HepG2 (cell line): ENCODE results near the gene EGR1. TPM values are rescaled to one million over a fixed set of nuclear protein-coding genes. Genes with fewer than 3 reads are reported as not detected.

Experiments
- AKNA ChIP-seq: sonication (generic); formaldehyde crosslinking; IDR thresholded peaks from 2 replicates; pipeline ENCODE4 v1.4.0; 2020; ENCODE audit warnings: missing genetic modification reagents, borderline replicate concordance
- DRAP1 ChIP-seq: IDR thresholded peaks from 2 replicates; pipeline ENCODE4 v1.6.1; 2016; ENCODE audit warnings: missing genetic modification reagents, missing compliant biosample characterization
- HIC2 ChIP-seq: sonication (generic); formaldehyde crosslinking; IDR thresholded peaks from 2 replicates; pipeline ENCODE4 v1.9.0; 2022; ENCODE audit warnings: low read depth, missing genetic modification reagents
- HMGA1 ChIP-seq: sonication (generic); formaldehyde crosslinking; conservative IDR thresholded peaks from 2 replicates; pipeline ENCODE4 v1.4.0; 2020; ENCODE audit warnings: missing genetic modification reagents
- JARID2 ChIP-seq: sonication (generic); formaldehyde crosslinking; IDR thresholded peaks from 2 replicates; pipeline ENCODE4 v1.8.1; 2023; ENCODE audit warnings: missing genetic modification reagents, inconsistent platforms; ENCODE audit not compliant: insufficient replicate concordance
- PREB ChIP-seq: sonication (generic); formaldehyde crosslinking; IDR thresholded peaks from 2 replicates; pipeline ENCODE4 v1.4.0; 2020; ENCODE audit warnings: missing genetic modification reagents
- TARDBP ChIP-seq: sonication (generic); formaldehyde crosslinking; IDR thresholded peaks from 2 replicates; pipeline ENCODE4 v1.8.0; 2022; ENCODE audit warnings: mild to moderate bottlenecking, missing genetic modification reagents
- TERF1 ChIP-seq: sonication (generic); formaldehyde crosslinking; IDR thresholded peaks from 2 replicates; pipeline ENCODE4 v1.8.0; 2022; ENCODE audit warnings: mild to moderate bottlenecking, missing genetic modification reagents, moderate library complexity
- ZNF230 ChIP-seq: sonication (generic); formaldehyde crosslinking; IDR thresholded peaks from 2 replicates; pipeline ENCODE4 v1.4.0; 2020; ENCODE audit warnings: mild to moderate bottlenecking, missing genetic modification reagents
- ZNF609 ChIP-seq: sonication (generic); formaldehyde crosslinking; IDR thresholded peaks from 2 replicates; pipeline ENCODE4 v1.4.0; 2020; ENCODE audit warnings: mild to moderate bottlenecking, missing genetic modification reagents, borderline replicate concordance
- polyA plus RNA-seq, 8 experiments: library from polyadenylated mRNA; depleted of rRNA in 3 of 8; stranded (reverse) in 7 of 8; unstranded in 1 of 8; fragments of >200 nt; fragmentation: Illumina TruSeq in 4 of 8; extraction: Trizol in 4 of 8; gene quantifications; 2 replicates each; pipeline versions ENCODE4 v1.2.1 to v1.2.3, GENCODE V29; 2011 to 2016; ENCODE audit warnings: low read depth in 4 of 8, missing spikeins in 1 of 8, mixed read lengths in 1 of 8; ENCODE audit not compliant: insufficient read depth in 1 of 8
- total RNA-seq, 5 experiments: library from RNA; depleted of rRNA; stranded (reverse); fragments of >200 nt; fragmentation: Illumina TruSeq; extraction: Trizol; gene quantifications; 2 replicates each; pipeline ENCODE4 v1.2.3, GENCODE V29; 2016; ENCODE audit warnings: low read depth in 1 of 5

The EGR1 gene
- total and polyA plus RNA-seq, 2 of the 13 experiments (the other 11 are each of a cell fraction or from before 2014, with no cell fraction given): 4.1 to 4.5 TPM

GRCh38 chr5:138458856-138459255, 6.4 kb upstream of the EGR1 start (continued):
- TF ChIP-seq AKNA (CRISPR knock-in tag) (no peak), TERF1 (CRISPR knock-in tag) (no peak), ZNF230 (0 out of 2 replicates have a peak, but pooled peaks have one; percentile 16), HIC2 (CRISPR knock-in tag) (no peak), JARID2 (CRISPR knock-in tag) (no peak), ZNF609 (CRISPR knock-in tag) (no peak), HMGA1 (no peak), DRAP1 (no peak), TARDBP (CRISPR knock-in tag) (no peak), PREB (no peak)
